GM19035 (cell line): ENCODE measurements around the gene SP9.
"Not testable (repeated sequence)": the region's sequence is repeated elsewhere in the genome, so short reads cannot be mapped to it uniquely, and the experiment has no call there.

Experiments
- ATAC-seq: cut with Tn5 transposase; IDR thresholded peaks from one replicate; pipeline ENCODE4 v1.9.1; 2021; ENCODE audit not compliant: unreplicated experiment

Gene SP9

DNA sequence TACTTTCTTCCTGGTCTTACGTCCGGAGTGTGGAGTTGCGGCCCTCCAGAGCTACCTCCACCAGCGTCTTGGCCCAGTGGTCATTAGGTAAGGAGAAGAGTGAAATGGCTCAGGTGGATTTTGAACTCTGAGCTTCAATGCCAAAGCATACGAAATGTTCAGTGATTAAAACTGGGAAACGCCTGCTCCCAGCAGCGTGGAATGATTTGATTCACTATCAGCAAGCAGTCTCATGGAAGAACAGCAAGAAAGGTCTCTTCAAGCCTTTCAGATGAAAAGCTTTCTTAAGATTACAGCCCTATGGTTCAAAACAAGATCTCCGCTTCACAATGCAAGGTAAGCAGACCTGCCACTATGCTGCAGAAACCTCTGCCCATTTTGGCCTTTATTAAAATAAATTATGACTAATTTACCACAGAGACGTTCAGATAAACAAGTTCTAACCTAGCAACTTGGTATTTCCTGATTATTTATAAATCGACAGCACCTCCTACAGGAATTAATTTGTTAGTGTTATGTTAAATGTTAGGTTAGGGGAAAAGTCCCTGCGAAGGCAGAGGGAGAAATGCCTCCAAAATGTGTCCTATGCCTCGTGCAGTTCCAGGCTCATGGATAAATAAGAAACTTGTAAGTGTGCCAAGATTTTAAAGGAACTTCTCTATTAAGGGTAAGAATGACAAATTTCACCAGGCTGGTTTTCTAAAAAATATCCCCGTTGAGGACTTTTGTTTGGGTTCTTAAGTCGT is 10.1 kb downstream of the SP9 start:
- no peak for ATAC-seq

DNA sequence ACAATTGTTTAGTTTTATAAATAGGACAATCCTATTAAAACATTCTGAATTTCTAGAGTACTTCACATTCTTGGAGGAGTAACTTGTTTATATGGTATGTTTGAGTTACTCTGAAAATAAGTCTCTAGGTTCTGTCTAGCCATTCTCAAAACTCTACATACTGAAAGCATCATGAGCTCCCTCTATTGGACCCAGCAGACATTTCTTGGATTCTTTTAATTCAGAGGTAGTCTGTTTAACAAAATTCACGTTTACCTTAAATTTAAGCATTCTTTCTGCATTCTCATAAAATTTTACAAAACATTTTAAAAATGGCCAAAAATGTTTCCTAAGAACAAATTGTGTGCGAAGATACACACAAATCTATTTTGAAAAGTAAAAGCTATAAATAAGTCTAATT is 15.3 kb downstream of the SP9 start:
- ATAC-seq, result no peak

DNA sequence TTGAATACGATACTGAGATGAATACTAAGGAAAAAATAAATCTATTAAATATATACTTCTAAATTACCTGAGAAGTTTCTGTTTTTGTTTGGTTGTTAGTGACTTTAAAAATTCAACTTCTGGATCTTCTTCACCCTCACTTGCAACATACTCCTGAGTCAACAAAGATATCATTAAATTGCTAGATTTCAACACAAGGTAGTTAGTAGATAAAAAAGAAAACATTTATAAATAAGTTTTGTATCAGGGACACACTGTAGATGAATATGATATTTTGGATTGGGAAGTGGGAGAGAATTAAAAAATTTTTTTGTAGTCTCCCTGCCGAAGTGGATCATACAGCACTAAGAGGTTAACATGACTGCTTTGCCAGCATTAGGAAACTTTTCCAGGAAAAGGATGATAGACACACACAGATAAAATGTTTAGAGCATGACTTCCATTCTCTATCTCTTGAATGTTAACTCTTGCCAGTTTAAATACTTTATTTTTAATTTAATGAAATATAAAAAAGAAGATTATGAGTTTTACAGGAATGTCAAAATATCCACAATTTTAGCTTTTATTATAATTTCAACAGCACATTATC is 15.9 kb downstream of the SP9 start:
- ATAC-seq, result no peak

DNA sequence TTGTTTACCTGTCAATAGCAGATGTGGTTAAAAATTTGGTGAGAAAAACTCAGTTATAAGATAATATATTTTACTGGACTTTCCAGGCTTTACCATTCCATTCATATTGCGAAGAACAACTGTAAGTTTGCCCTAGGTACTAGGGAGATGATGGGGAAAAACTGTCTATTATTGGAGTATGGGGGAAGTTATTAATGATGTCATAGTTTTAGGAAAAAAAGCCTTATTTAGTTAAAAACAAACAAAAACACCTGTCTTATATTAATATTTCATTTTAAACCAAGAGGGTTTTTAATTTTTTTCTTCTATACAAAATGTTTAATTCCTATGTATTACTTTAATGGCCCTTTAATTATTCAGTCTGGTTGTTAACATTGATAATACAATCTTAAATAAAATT is 18.2 kb downstream of the SP9 start:
- no peak for ATAC-seq

DNA sequence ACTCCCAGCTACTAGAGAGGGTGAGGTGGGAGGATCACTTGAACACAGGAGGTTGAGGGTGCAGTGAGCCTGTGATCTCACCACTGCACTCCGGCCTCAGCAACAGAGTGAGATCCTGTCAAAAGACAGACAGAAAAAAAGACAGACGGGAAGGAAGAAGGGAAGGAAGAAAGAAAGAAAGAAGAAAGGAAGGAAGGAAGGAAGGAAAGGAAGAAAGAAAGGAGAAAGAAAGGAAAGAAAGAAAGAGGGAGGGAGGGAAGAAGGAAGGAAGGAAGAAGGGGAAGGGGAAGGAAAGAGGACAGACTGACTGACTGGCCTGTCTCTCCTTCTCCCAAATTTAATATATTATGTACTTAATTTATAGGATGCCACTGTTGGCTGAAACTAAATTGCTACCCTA is 21.6 kb downstream of the SP9 start:
- no peak for ATAC-seq

DNA sequence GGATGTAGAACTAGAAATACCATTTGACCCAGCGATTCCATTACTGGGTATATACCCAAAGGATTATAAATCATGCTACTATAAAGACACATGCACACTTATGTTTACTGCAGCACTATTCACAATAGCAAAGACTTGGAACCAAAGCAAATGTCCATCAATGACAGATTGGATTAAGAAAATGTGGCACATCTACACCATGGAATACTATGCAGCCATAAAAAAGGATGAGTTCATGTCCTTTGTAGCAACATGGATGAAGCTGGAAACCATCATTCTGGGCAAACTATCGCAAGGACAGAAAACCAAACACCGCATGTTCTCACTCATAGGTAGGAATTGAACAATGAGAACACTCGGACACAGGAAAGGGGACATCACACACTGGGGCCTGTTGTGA is 24.9 kb downstream of the SP9 start:
- not testable (repeated sequence) for ATAC-seq

DNA sequence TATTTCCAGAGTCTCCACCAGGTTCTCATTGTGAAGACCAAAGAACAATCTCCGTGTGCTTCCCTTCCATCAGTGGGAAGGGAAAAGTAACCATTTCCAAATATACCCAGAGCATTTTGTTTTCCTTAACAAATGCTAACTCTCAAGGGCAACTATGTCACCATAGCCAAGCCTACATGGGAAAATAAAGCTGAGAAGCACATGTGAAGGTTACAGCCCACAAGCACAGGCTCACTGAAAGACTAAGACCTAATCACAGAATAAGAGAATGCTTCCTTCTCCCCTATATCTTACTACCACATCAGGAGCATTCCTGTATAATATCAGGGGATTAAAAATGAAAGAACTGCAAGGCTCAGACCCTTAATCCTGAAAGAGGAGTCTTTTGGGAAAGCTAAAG is 28.2 kb downstream of the SP9 start:
- ATAC-seq, result no peak

DNA sequence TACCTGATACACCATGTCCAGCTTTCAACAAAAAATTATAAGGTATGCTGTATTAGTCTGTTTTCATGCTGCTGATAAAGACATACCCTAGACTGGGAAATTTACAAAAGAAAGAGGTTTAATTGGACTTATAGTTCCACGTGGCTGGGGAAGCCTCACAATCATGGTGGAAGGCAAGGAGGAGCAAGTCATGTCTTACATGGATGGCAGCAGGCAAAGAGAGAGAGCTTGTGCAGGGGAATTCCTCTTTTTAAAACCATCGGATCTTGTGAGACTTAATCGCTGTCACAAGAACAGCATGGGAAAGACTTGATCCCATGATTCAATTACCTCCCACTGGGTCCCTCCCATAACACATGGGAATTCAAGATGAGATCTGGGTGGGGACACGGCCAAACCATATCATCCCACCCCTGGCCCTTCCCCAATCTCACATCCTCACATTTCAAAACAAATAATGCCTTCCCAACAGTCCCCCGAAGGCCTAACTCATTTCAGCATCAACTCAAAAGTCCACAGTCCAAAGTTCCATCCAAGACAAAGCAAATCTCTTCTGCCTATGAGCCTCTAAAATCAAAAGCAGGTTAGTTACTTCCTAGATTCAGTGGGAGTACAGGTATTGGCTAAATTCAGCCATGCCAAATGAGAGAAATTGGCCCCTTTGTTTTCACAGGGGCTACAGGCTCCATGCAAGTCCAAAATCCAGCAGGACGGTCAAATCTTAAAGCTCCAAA is 28.9 kb downstream of the SP9 start:
- not testable (repeated sequence) for ATAC-seq

DNA sequence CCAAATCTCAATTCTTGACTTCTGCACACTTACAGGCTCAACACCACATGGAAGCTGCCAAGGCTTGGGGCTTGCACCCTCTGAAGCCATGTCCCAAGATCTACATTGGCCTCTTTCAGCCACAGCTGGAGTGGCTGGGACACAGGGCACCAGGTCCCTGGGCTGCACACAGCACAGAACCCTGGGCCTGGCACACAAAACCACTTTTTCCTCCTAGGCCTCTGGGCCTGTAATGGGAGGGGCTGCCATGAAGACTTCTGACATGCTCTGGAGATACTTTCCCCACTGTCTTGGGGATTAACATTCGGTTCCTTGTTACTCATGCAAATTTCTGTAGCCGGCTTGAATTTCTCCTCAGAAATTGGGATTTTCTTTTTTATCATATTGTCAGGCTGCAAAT is 29.9 kb downstream of the SP9 start:
- ATAC-seq, result no peak

DNA sequence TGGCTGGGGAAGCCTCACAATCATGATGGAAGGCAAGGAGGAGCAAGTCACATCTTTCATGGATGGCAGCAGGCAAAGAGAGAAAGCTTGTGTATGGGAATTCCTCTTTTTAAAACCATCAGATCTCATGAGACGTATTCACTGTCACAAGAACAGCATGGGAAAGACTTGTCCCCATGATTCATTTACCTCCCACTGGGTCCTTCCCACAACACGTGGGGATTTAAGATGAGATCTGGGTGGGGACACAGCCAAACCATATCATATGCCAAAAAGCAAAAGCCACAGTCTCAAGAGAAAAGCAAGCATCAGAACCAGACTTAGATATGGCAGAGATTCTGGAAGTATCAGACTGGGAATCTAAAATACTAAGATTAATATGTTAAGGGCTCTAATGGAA is 30.8 kb downstream of the SP9 start:
- no peak for ATAC-seq

DNA sequence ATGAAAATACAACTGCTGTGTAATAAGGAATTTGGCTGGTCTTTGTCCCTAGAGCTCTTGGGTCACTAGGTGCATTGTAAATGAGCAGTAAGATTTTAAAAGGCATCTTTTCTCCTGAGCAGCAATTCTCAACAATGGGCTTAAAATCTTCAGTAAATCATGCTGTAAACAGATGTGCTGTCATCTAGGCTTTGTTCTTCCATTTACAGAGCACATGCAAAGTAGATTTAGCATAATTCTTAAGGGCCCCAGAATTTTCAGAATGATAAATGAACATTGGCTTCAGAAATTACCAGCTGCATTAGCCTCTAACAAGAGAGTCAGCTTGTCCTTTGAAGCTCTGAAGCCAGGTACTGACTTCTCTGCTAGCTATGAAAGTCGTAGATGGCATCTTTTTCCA is 33.9 kb downstream of the SP9 start:
- no peak for ATAC-seq

DNA sequence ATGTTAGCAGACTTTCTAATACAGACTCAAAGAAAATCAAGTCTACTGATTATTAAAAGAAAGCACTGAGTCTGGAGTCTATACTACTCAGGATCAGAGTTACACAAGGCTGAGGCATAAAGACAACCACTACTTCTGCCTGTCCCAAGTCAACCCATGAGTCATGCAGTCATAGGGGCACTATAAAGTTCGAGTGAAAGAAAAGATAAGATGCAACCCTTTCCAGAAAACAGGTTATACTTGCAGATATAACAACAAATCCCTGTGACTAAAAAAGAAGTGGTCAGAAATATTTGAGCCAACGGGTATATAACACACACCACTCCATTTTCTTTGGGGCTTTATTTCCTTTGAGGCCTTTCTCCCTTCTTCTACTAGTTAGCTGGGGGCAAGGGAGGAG is 42.2 kb downstream of the SP9 start:
- ATAC-seq, result no peak

DNA sequence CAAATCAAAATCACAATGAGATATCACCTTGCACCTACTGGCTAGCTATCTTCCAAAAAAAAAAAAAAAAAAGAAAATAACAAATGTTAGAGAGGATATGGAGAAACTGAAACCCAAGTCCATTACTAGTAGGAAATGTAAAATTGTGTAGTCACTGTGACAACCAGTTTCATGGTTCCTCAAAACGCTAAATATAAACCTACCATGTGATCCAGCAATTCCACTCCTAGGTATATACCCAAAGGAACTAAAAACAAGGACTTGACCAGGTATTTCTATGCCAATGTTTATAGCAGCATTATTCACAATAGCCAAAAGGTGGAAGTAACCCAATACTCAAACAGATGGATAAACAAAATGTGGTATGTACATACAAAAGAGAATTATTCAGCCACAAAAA is 49.0 kb downstream of the SP9 start:
- ATAC-seq, result no peak

DNA sequence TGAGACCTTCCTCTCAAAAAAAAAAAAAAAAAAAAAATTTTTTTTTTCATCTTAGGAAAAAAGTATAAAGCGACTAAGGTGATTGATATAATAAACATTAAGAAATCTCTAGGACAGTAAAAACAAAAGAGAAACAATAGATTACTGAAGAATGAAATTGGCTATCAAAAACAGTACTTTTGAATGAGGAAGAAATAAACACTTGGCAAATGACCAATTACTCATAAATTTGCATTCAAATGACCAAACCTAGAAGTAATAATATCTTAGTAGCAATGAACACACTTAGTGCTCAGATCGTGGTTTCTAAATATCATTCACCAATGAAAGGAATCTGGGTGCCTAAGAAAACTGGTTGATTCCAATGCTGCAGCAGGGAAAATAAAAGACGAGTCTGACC is 50.4 kb downstream of the SP9 start:
- ATAC-seq, result no peak
